ENCODE measurements around the gene MYO1D.

GRCh38 chr17:32836527-32836926, 40.4 kb downstream of the MYO1D start:
- TF ChIP-seq POLR2AphosphoS5 (IDR thresholded peaks at IDR 0.05) = no peak
- TF ChIP-seq, protein P1, sequence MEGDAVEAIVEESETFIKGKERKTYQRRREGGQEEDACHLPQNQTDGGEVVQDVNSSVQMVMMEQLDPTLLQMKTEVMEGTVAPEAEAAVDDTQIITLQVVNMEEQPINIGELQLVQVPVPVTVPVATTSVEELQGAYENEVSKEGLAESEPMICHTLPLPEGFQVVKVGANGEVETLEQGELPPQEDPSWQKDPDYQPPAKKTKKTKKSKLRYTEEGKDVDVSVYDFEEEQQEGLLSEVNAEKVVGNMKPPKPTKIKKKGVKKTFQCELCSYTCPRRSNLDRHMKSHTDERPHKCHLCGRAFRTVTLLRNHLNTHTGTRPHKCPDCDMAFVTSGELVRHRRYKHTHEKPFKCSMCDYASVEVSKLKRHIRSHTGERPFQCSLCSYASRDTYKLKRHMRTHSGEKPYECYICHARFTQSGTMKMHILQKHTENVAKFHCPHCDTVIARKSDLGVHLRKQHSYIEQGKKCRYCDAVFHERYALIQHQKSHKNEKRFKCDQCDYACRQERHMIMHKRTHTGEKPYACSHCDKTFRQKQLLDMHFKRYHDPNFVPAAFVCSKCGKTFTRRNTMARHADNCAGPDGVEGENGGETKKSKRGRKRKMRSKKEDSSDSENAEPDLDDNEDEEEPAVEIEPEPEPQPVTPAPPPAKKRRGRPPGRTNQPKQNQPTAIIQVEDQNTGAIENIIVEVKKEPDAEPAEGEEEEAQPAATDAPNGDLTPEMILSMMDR (IDR thresholded peaks at IDR 0.05) = no peak
- TF ChIP-seq POLR2A (IDR thresholded peaks at IDR 0.05) = no peak
- TF ChIP-seq EP300 (IDR thresholded peaks at IDR 0.05; ENCODE audit: low read depth) = no peak
